GM18498 (cell line): Measurements from ENCODE around the gene CHST9.

Source experiments
- ATAC-seq: cut with Tn5 transposase; IDR thresholded peaks from one replicate; pipeline ENCODE4 v1.9.1; 2021; ENCODE audit warnings: mild to moderate bottlenecking, moderate library complexity; ENCODE audit not compliant: unreplicated experiment

Gene CHST9

GRCh38 chr18:26875040-26875654, 310.0 kb downstream of the CHST9 start:
- ATAC-seq: no peak

GRCh38 chr18:26874283-26874682, 310.8 kb downstream of the CHST9 start:
- ATAC-seq: no peak

- no peak for ATAC-seq
Observed at GRCh38 chr18:26869640-26870039, 315.5 kb downstream of the CHST9 start.

GRCh38 chr18:26868968-26869586, 316.0 kb downstream of the CHST9 start:
- ATAC-seq: no peak

- ATAC-seq: no peak
Observed at GRCh38 chr18:26867471-26867870, 317.6 kb downstream of the CHST9 start.

- ATAC-seq: no peak
Observed at GRCh38 chr18:26865557-26865956, 319.6 kb downstream of the CHST9 start, which contains the start of gene AQP4. AQP4 (minus strand) TSS chr18:26865707; CDS start chr18:26865689, 18 bp downstream.

GRCh38 chr18:26864658-26865057, 320.4 kb downstream of the CHST9 start:
- no peak for ATAC-seq

- ATAC-seq: no peak
Observed at GRCh38 chr18:26863921-26864497, 321.1 kb downstream of the CHST9 start.

- ATAC-seq: no peak
Observed at GRCh38 chr18:26863122-26863879, 321.8 kb downstream of the CHST9 start.

- no peak for ATAC-seq
Observed at GRCh38 chr18:26862084-26862483, 323.0 kb downstream of the CHST9 start.
